ENCODE results near the gene RARRES2.
A peak's percentile ranks its signal among the peaks of the same experiment; 100 is the strongest.

GRCh38 chr7:150378115-150378852 is 36.9 kb upstream of the RARRES2 start:
- TF ChIP-seq POLR2A (IDR thresholded peaks at IDR 0.05) (no peak), CTCF (IDR thresholded peaks at IDR 0.05) (peak in 2 of 7 experiments; percentile 9 to 17)
